SU-DHL-6 (cell line): ENCODE measurements around the gene RNF135.

ENCODE experiments used
- H2AFZ ChIP-seq: fragments of 200-600 bp; sonication (generic); 2 replicates; pipeline ENCODE4 v1.6.1; 2014; ENCODE audit warnings: low read depth, mild to moderate bottlenecking, moderate library complexity, mixed read lengths, antibody characterized with exemption, low read length; ENCODE audit not compliant: severe bottlenecking
- H3F3A ChIP-seq: fragments of 200-600 bp; shearing (Covaris generic); 2 replicates; pipeline ENCODE4 v1.6.0; 2016; ENCODE audit warnings: antibody characterized with exemption, mild to moderate bottlenecking; ENCODE audit not compliant: insufficient read depth
- H3K27ac ChIP-seq: fragments of 200-600 bp; sonication (generic); 2 replicates; pipeline ENCODE4 v1.5.1; 2016; ENCODE audit warnings: low read depth, mild to moderate bottlenecking, low read length, moderate library complexity, mixed read lengths
- H3K27me3 ChIP-seq: fragments of 200-600 bp; sonication (generic), shearing (Covaris generic); 2 replicates; pipeline ENCODE4 v1.6.0; 2014; ENCODE audit warnings: mild to moderate bottlenecking, low read length
- H3K36me3 ChIP-seq: fragments of 200-600 bp; sonication (generic); 2 replicates; pipeline ENCODE4 v1.6.1; 2014; ENCODE audit warnings: mild to moderate bottlenecking, low read length, mixed read lengths
- H3K4me2 ChIP-seq: fragments of 300-600, 200-600 bp; shearing (Covaris generic), sonication (generic); 2 replicates; pipeline ENCODE4 v1.6.0; 2014; ENCODE audit warnings: low read length, low read depth, mild to moderate bottlenecking; ENCODE audit not compliant: poor library complexity, severe bottlenecking
- H3K4me3 ChIP-seq: fragments of 200-600 bp; sonication (generic); 2 replicates; pipeline ENCODE4 v1.5.1; 2014; ENCODE audit warnings: antibody characterized with exemption, low read length, mild to moderate bottlenecking, mixed read lengths; ENCODE audit not compliant: insufficient read depth, poor library complexity, severe bottlenecking
- H3K79me2 ChIP-seq: fragments of 200-600 bp; sonication (generic); 2 replicates; pipeline ENCODE4 v1.6.1; 2014; ENCODE audit warnings: mild to moderate bottlenecking, low read length, moderate library complexity; ENCODE audit not compliant: insufficient read depth
- H3K9ac ChIP-seq: fragments of 200-600 bp; sonication (generic); 2 replicates; pipeline ENCODE4 v1.7.0; 2014; ENCODE audit warnings: mild to moderate bottlenecking, low read length
- H3K9me2 ChIP-seq: fragments of 200-600 bp; sonication (generic); replicated peaks from 2 replicates; pipeline ENCODE4 v1.6.1; 2014; ENCODE audit warnings: low read length; ENCODE audit not compliant: insufficient read depth
- H3K9me3 ChIP-seq: fragments of 200-600 bp; sonication (generic); 2 replicates; pipeline ENCODE4 v1.6.1; 2014; ENCODE audit warnings: low read length, mixed read lengths; ENCODE audit not compliant: insufficient read depth
- H4K20me1 ChIP-seq: fragments of 200-600 bp; sonication (generic); 2 replicates; pipeline ENCODE4 v1.6.1; 2014; ENCODE audit warnings: low read depth, mild to moderate bottlenecking, antibody characterized with exemption, low read length, moderate library complexity, mixed read lengths
- CTCF ChIP-seq: fragments of 200-600 bp; sonication (generic); IDR thresholded peaks from one replicate; pipeline ENCODE4 v1.5.1; 2017; ENCODE audit warnings: antibody characterized with exemption, mild to moderate bottlenecking, low read length, moderate library complexity; ENCODE audit not compliant: insufficient read depth, poor library complexity, severe bottlenecking
- EZH2phosphoT487 ChIP-seq: fragments of 200-600 bp; sonication (generic), shearing (Covaris generic); conservative IDR thresholded peaks from 2 replicates; pipeline ENCODE4 v1.6.1; 2018; ENCODE audit warnings: mild to moderate bottlenecking, antibody characterized with exemption, low read length, moderate library complexity, mixed read lengths

RNF135 gene

GRCh38 chr17:31048142-31048541 is 77.3 kb downstream of the RNF135 start:
- Histone ChIP-seq H4K20me1 (no peaks in the 10 kb centered on the region), H3K79me2 (no peaks in the 10 kb centered on the region), H3K9me3 (no peaks in the 10 kb centered on the region), H3K9me2 (no peaks in the 10 kb centered on the region), H3K36me3 (no peaks in the 10 kb centered on the region), H3F3A (no peaks in the 10 kb centered on the region), H3K27ac (no peak overlapping the region), H3K4me2 (no peak overlapping the region), H3K9ac (no peak overlapping the region), H3K4me3 (no peak overlapping the region), H2AFZ (no peak overlapping the region), H3K27me3 (no peaks in the 10 kb centered on the region)
- no peak for TF ChIP-seq CTCF
- TF ChIP-seq EZH2phosphoT487 = no peak

- no peak for TF ChIP-seq EZH2phosphoT487
- no peak for TF ChIP-seq CTCF
These were observed 77.9 kb downstream of the RNF135 start for GRCh38 chr17:31048780-31049179.

More at GRCh38 chr17:31048780-31049179, 77.9 kb downstream of the RNF135 start:
- Histone ChIP-seq H3K27me3 (no peaks in the 10 kb centered on the region), H3K9me3 (no peaks in the 10 kb centered on the region), H4K20me1 (no peaks in the 10 kb centered on the region), H3K4me3 (no peak overlapping the region), H3K36me3 (no peaks in the 10 kb centered on the region), H3K4me2 (no peak overlapping the region), H3F3A (no peaks in the 10 kb centered on the region), H3K27ac (no peak overlapping the region), H3K79me2 (no peaks in the 10 kb centered on the region), H3K9me2 (no peaks in the 10 kb centered on the region), H2AFZ (no peak overlapping the region), H3K9ac (no peak overlapping the region)
